ENCODE data around the gene IQGAP1.

DNA sequence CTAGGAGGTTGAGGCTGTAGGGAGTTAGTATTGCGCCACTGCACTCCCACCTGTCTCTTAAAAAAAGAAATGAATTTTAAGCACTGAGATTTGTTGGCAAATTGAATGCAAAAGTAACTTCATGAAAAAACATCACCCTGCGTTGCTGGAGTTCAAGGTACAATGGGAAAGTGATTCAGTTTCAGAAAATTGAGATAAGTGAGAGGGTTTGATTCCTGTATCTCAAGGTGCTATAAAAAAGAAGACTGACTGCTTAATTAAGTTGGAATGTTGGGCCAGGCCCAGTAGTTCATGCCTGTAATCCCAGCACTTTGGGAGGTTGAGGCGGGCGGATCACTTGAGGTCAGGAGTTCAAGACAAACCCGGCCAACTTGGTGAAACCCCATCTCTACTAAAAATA is 39.1 kb downstream of the IQGAP1 start:
- TF ChIP-seq CTCF (tag by site-specific recombination; IDR thresholded peaks at IDR 0.05) (no peak), HOXD13 (CRISPR knock-in tag; IDR thresholded peaks at IDR 0.05; ENCODE audit: borderline replicate concordance) (no peak), ZBTB26 (tag by site-specific recombination; optimal IDR thresholded peaks at IDR 0.05) (no peak), MZF1 (tag by site-specific recombination; IDR thresholded peaks at IDR 0.05; ENCODE audit: borderline replicate concordance) (no peak), ZNF843 (tag by site-specific recombination; IDR thresholded peaks at IDR 0.05) (no peak), ZNF274 (IDR thresholded peaks at IDR 0.05; ENCODE audit: low read length) (no peak), ZNF274 (tag by site-specific recombination; IDR thresholded peaks at IDR 0.05; ENCODE audit: borderline replicate concordance) (no peak), ZNF132 (tag by site-specific recombination; IDR thresholded peaks at IDR 0.05; ENCODE audit: borderline replicate concordance) (no peak), ZNF548 (tag by site-specific recombination; IDR thresholded peaks at IDR 0.05) (no peak), ZNF239 (tag by site-specific recombination; IDR thresholded peaks at IDR 0.05) (no peak), TSHZ1 (tag by site-specific recombination; IDR thresholded peaks at IDR 0.05; ENCODE audit: borderline replicate concordance) (no peak), ZEB2 (tag by site-specific recombination; IDR thresholded peaks at IDR 0.05) (no peak)

Data from HEK293 (cell line).